GM21786 (cell line): ENCODE results near the gene CENPX.
A peak's percentile ranks its signal among the peaks of the same experiment; 100 is the strongest.
"Not testable (repeated sequence)": the region's sequence is repeated elsewhere in the genome, so short reads cannot be mapped to it uniquely, and the experiment has no call there.

Experiments
- ATAC-seq: cut with Tn5 transposase; IDR thresholded peaks from one replicate; pipeline ENCODE4 v1.9.1; 2021; ENCODE audit not compliant: unreplicated experiment

Gene CENPX

GRCh38 chr17:82039695-82040299, 17.1 kb upstream of the CENPX start:
- ATAC-seq, result no peak

GRCh38 chr17:82038796-82039409, 16.2 kb upstream of the CENPX start:
- ATAC-seq, result not testable (repeated sequence)

- ATAC-seq, result no peak
Measured at GRCh38 chr17:82037889-82038195, 15.2 kb upstream of the CENPX start.

- peak; percentile 91 for ATAC-seq
Measured at GRCh38 chr17:82037092-82037888, 14.6 kb upstream of the CENPX start, which contains the start of gene DCXR. Gene DCXR, minus strand, starts transcription at chr17:82037697. Its CDS starts 15 bp downstream, at chr17:82037682.

- ATAC-seq, result no peak
Measured at GRCh38 chr17:82036634-82037091, 14.0 kb upstream of the CENPX start.

GRCh38 chr17:82035956-82036633, 13.4 kb upstream of the CENPX start:
- no peak for ATAC-seq

GRCh38 chr17:82035488-82035887, 12.8 kb upstream of the CENPX start:
- no peak for ATAC-seq

GRCh38 chr17:82034371-82035011, 11.8 kb upstream of the CENPX start:
- no peak for ATAC-seq

- ATAC-seq, result no peak
Measured at GRCh38 chr17:82033359-82034085, 10.8 kb upstream of the CENPX start.

- no peak for ATAC-seq
Measured at GRCh38 chr17:82031885-82032627, 9.4 kb upstream of the CENPX start.

GRCh38 chr17:82031303-82031884, 8.7 kb upstream of the CENPX start, which contains the start of gene RAC3:
Gene RAC3, plus strand, starts transcription at chr17:82031678. Its CDS starts 84 bp downstream, at chr17:82031762.
- no peak for ATAC-seq

GRCh38 chr17:82030470-82031302, 8.0 kb upstream of the CENPX start:
- ATAC-seq, result peak; percentile 43

- no peak for ATAC-seq
Measured at GRCh38 chr17:82029990-82030469, 7.4 kb upstream of the CENPX start.

- no peak for ATAC-seq
Measured at GRCh38 chr17:82029391-82029790, 6.7 kb upstream of the CENPX start.

- ATAC-seq, result no peak
Measured at GRCh38 chr17:82028966-82029365, 6.3 kb upstream of the CENPX start.

- ATAC-seq, result no peak
Measured at GRCh38 chr17:82028246-82028645, 5.6 kb upstream of the CENPX start.

GRCh38 chr17:82025401-82026107, 2.9 kb upstream of the CENPX start:
- ATAC-seq, result no peak

- ATAC-seq, result no peak
Measured at GRCh38 chr17:82024859-82025258, 2.2 kb upstream of the CENPX start.
